ENCODE results near the gene SYNDIG1.

Gene SYNDIG1

GRCh38 chr20:24692446-24693200 lies 223.2 kb downstream of the SYNDIG1 start:
- Histone ChIP-seq H3K4me1 (ENCODE audit: control insufficient read depth, insufficient read depth, low read length) (no peaks in the 10 kb centered on the region), H3K4me3 (ENCODE audit: low read length) (no peak overlapping the region), H3K27me3 (ENCODE audit: control insufficient read depth, insufficient read depth, low read length) (no peaks in the 10 kb centered on the region), H3K9me3 (ENCODE audit: control insufficient read depth, low read length) (no peaks in the 10 kb centered on the region), H3K9ac (ENCODE audit: low read length) (no peak overlapping the region), H3K36me3 (ENCODE audit: control insufficient read depth, insufficient read depth, low read length) (no peaks in the 10 kb centered on the region)

GRCh38 chr20:24693466-24694156 lies 224.2 kb downstream of the SYNDIG1 start:
- no peaks in the 10 kb centered on the region for H3K27me3 ChIP-seq (ENCODE audit: control insufficient read depth, insufficient read depth, low read length)
- H3K4me3 ChIP-seq (ENCODE audit: low read length) = no peak overlapping the region
- no peaks in the 10 kb centered on the region for H3K9me3 ChIP-seq (ENCODE audit: control insufficient read depth, low read length)
- no peak overlapping the region for H3K9ac ChIP-seq (ENCODE audit: low read length)
- no peaks in the 10 kb centered on the region for H3K36me3 ChIP-seq (ENCODE audit: control insufficient read depth, insufficient read depth, low read length)
- H3K4me1 ChIP-seq (ENCODE audit: control insufficient read depth, insufficient read depth, low read length) = no peaks in the 10 kb centered on the region

- H3K36me3 ChIP-seq (ENCODE audit: control insufficient read depth, insufficient read depth, low read length) = no peaks in the 10 kb centered on the region
- no peak overlapping the region for H3K4me3 ChIP-seq (ENCODE audit: low read length)
- H3K9me3 ChIP-seq (ENCODE audit: control insufficient read depth, low read length) = no peaks in the 10 kb centered on the region
- H3K27me3 ChIP-seq (ENCODE audit: control insufficient read depth, insufficient read depth, low read length) = no peaks in the 10 kb centered on the region
- no peaks in the 10 kb centered on the region for H3K4me1 ChIP-seq (ENCODE audit: control insufficient read depth, insufficient read depth, low read length)
- no peak overlapping the region for H3K9ac ChIP-seq (ENCODE audit: low read length)
Measured at GRCh38 chr20:24694157-24694726, 224.8 kb downstream of the SYNDIG1 start.

- Histone ChIP-seq H3K4me3 (ENCODE audit: low read length) (no peak overlapping the region), H3K36me3 (ENCODE audit: control insufficient read depth, insufficient read depth, low read length) (no peaks in the 10 kb centered on the region), H3K4me1 (ENCODE audit: control insufficient read depth, insufficient read depth, low read length) (no peaks in the 10 kb centered on the region), H3K27me3 (ENCODE audit: control insufficient read depth, insufficient read depth, low read length) (no peaks in the 10 kb centered on the region), H3K9ac (ENCODE audit: low read length) (no peak overlapping the region), H3K9me3 (ENCODE audit: control insufficient read depth, low read length) (no peaks in the 10 kb centered on the region)
Measured at GRCh38 chr20:24694727-24695528, 225.5 kb downstream of the SYNDIG1 start.

GRCh38 chr20:24695529-24696225 lies 226.2 kb downstream of the SYNDIG1 start:
- H3K27me3 ChIP-seq (ENCODE audit: control insufficient read depth, insufficient read depth, low read length) = no peaks in the 10 kb centered on the region
- no peaks in the 10 kb centered on the region for H3K36me3 ChIP-seq (ENCODE audit: control insufficient read depth, insufficient read depth, low read length)
- H3K4me1 ChIP-seq (ENCODE audit: control insufficient read depth, insufficient read depth, low read length) = no peaks in the 10 kb centered on the region
- H3K4me3 ChIP-seq (ENCODE audit: low read length) = no peak overlapping the region
- no peak overlapping the region for H3K9ac ChIP-seq (ENCODE audit: low read length)
- H3K9me3 ChIP-seq (ENCODE audit: control insufficient read depth, low read length) = no peaks in the 10 kb centered on the region

- no peaks in the 10 kb centered on the region for H3K4me1 ChIP-seq (ENCODE audit: control insufficient read depth, insufficient read depth, low read length)
- H3K27me3 ChIP-seq (ENCODE audit: control insufficient read depth, insufficient read depth, low read length) = no peaks in the 10 kb centered on the region
- no peak overlapping the region for H3K9ac ChIP-seq (ENCODE audit: low read length)
- no peaks in the 10 kb centered on the region for H3K9me3 ChIP-seq (ENCODE audit: control insufficient read depth, low read length)
- no peaks in the 10 kb centered on the region for H3K36me3 ChIP-seq (ENCODE audit: control insufficient read depth, insufficient read depth, low read length)
- no peak overlapping the region for H3K4me3 ChIP-seq (ENCODE audit: low read length)
Measured at GRCh38 chr20:24696396-24696795, 227.0 kb downstream of the SYNDIG1 start.

- Histone ChIP-seq H3K9ac (ENCODE audit: low read length) (no peak overlapping the region), H3K4me1 (ENCODE audit: control insufficient read depth, insufficient read depth, low read length) (no peaks in the 10 kb centered on the region), H3K36me3 (ENCODE audit: control insufficient read depth, insufficient read depth, low read length) (no peaks in the 10 kb centered on the region), H3K4me3 (ENCODE audit: low read length) (no peak overlapping the region), H3K27me3 (ENCODE audit: control insufficient read depth, insufficient read depth, low read length) (no peaks in the 10 kb centered on the region), H3K9me3 (ENCODE audit: control insufficient read depth, low read length) (no peaks in the 10 kb centered on the region)
Measured at GRCh38 chr20:24697411-24697810, 228.0 kb downstream of the SYNDIG1 start.

- Histone ChIP-seq H3K9me3 (ENCODE audit: control insufficient read depth, low read length) (no peaks in the 10 kb centered on the region), H3K36me3 (ENCODE audit: control insufficient read depth, insufficient read depth, low read length) (no peaks in the 10 kb centered on the region), H3K9ac (ENCODE audit: low read length) (no peak overlapping the region), H3K4me1 (ENCODE audit: control insufficient read depth, insufficient read depth, low read length) (no peaks in the 10 kb centered on the region), H3K4me3 (ENCODE audit: low read length) (no peak overlapping the region), H3K27me3 (ENCODE audit: control insufficient read depth, insufficient read depth, low read length) (no peaks in the 10 kb centered on the region)
Measured at GRCh38 chr20:24698189-24698588, 228.8 kb downstream of the SYNDIG1 start.

GRCh38 chr20:24698706-24699206 lies 229.3 kb downstream of the SYNDIG1 start:
- Histone ChIP-seq H3K27me3 (ENCODE audit: control insufficient read depth, insufficient read depth, low read length) (no peaks in the 10 kb centered on the region), H3K4me3 (ENCODE audit: low read length) (no peak overlapping the region), H3K4me1 (ENCODE audit: control insufficient read depth, insufficient read depth, low read length) (no peaks in the 10 kb centered on the region), H3K9me3 (ENCODE audit: control insufficient read depth, low read length) (no peaks in the 10 kb centered on the region), H3K36me3 (ENCODE audit: control insufficient read depth, insufficient read depth, low read length) (no peaks in the 10 kb centered on the region), H3K9ac (ENCODE audit: low read length) (no peak overlapping the region)

- H3K9ac ChIP-seq (ENCODE audit: low read length) = no peak overlapping the region
- no peaks in the 10 kb centered on the region for H3K4me1 ChIP-seq (ENCODE audit: control insufficient read depth, insufficient read depth, low read length)
- H3K27me3 ChIP-seq (ENCODE audit: control insufficient read depth, insufficient read depth, low read length) = no peaks in the 10 kb centered on the region
- H3K9me3 ChIP-seq (ENCODE audit: control insufficient read depth, low read length) = no peaks in the 10 kb centered on the region
- H3K36me3 ChIP-seq (ENCODE audit: control insufficient read depth, insufficient read depth, low read length) = no peaks in the 10 kb centered on the region
- no peak overlapping the region for H3K4me3 ChIP-seq (ENCODE audit: low read length)
Measured at GRCh38 chr20:24699321-24700165, 230.1 kb downstream of the SYNDIG1 start.
